Stomach (tissue), 4 donors: ENCODE results near the gene EIF4B.

Experiments used
- POLR2A ChIP-seq, 4 donors: fragments of 450-650 bp; IDR thresholded peaks; one replicate each; pipeline ENCODE4 v1.6.1; 2016; ENCODE audit warnings: antibody characterized with exemption in 4 of 4, control low read depth in 2 of 4, mild to moderate bottlenecking in 1 of 4, moderate library complexity in 1 of 4
- POLR2AphosphoS5 ChIP-seq, 3 donors: sonication (generic); formaldehyde crosslinking; IDR thresholded peaks; one replicate each; pipeline ENCODE4 v1.6.1; 2016; ENCODE audit warnings: antibody characterized with exemption in 3 of 3

DNA sequence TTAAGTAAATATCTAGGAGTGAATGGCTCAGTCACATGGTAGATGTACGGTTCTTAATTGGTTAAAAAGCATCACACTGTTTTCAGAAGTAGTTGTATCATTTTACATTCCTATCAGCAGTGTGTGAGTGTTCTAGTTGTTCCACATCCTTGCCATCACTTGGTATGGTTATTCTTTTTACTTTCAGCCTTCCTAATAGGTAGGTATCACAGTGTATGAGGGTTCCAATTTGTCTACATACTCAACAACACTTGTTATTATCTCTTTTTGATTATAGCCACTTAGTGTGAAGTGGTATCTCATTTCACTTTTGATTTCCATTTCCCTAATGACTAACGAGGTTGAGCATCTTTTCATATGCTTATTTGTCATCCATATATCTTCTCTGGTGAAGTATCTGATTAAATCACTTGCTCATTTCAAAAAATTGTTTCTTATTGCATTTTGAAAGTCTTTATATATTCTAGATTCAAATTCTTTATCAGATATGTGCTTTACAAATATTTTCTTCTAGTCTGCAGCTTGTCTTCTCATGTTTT, 76.5 kb downstream of the EIF4B start:
- TF ChIP-seq POLR2A (IDR thresholded peaks at IDR 0.05) (no peak), POLR2AphosphoS5 (IDR thresholded peaks at IDR 0.05) (no peak)
